Measurements from ENCODE around the gene P2RY11.

- TF ChIP-seq EZH2 (IDR thresholded peaks at IDR 0.05; ENCODE audit: insufficient read depth, low read length) = no peak
- no peak for TF ChIP-seq CTCF (IDR thresholded peaks at IDR 0.05; ENCODE audit: insufficient read depth, low read depth, low read length)
Observed at GRCh38 chr19:10132905-10133304, 21.4 kb downstream of the P2RY11 start.

All from astrocyte (in vitro differentiated cells and primary cell).